Hepatocyte (in vitro differentiated cells): ENCODE measurements around the gene NECTIN3. TPM values are rescaled to one million over a fixed set of nuclear protein-coding genes. Genes with fewer than 3 reads are reported as not detected.

Experiments used
- DNase-seq: peaks from one replicate; pipeline ENCODE4 v3.0.0-alpha.2; 2016; ENCODE audit warnings: low spot score
- H2AFZ ChIP-seq: fragments of 200-600 bp; sonication (generic); 2 replicates; pipeline ENCODE4 v1.6.0; 2016; ENCODE audit warnings: antibody characterized with exemption, mild to moderate bottlenecking
- H3K27ac ChIP-seq: fragments of 200-600 bp; sonication (generic); 2 replicates; pipeline ENCODE4 v1.5.1; 2016; ENCODE audit warnings: mild to moderate bottlenecking
- H3K27me3 ChIP-seq: fragments of 200-600 bp; sonication (generic); 2 replicates; pipeline ENCODE4 v1.6.1; 2016
- H3K36me3 ChIP-seq: fragments of 200-600 bp; sonication (generic); replicated peaks from 2 replicates; pipeline ENCODE4 v1.5.1; 2016; ENCODE audit warnings: low read depth; ENCODE audit not compliant: insufficient read depth
- H3K4me1 ChIP-seq: fragments of 200-600 bp; sonication (generic); 2 replicates; pipeline ENCODE4 v1.5.1; 2016; ENCODE audit warnings: mild to moderate bottlenecking, moderate library complexity; ENCODE audit not compliant: insufficient read depth
- H3K4me2 ChIP-seq: fragments of 200-600 bp; sonication (generic); 2 replicates; pipeline ENCODE4 v1.6.0; 2016
- H3K4me3 ChIP-seq: fragments of 200-600 bp; sonication (generic); 2 replicates; pipeline ENCODE4 v1.5.1; 2016; ENCODE audit warnings: mild to moderate bottlenecking
- H3K79me2 ChIP-seq: fragments of 200-600 bp; sonication (generic); 2 replicates; pipeline ENCODE4 v1.6.0; 2017; ENCODE audit warnings: mild to moderate bottlenecking
- H3K9me2 ChIP-seq: fragments of 200-600 bp; sonication (generic); replicated peaks from 2 replicates; pipeline ENCODE4 v1.6.0; 2017; ENCODE audit warnings: mild to moderate bottlenecking; ENCODE audit not compliant: insufficient read depth
- H3K9me3 ChIP-seq: fragments of 200-600 bp; sonication (generic); 2 replicates; pipeline ENCODE4 v1.5.1; 2016; ENCODE audit warnings: low read depth, mild to moderate bottlenecking
- H4K20me1 ChIP-seq: fragments of 200-600 bp; sonication (generic); 2 replicates; pipeline ENCODE4 v1.6.0; 2016; ENCODE audit warnings: mild to moderate bottlenecking; ENCODE audit not compliant: insufficient read depth, poor library complexity, severe bottlenecking
- EZH2 ChIP-seq: fragments of 200-600 bp; sonication (generic); IDR thresholded peaks from 2 replicates; pipeline ENCODE4 v1.6.1; 2016; ENCODE audit warnings: antibody characterized with exemption, mild to moderate bottlenecking, borderline replicate concordance
- EZH2phosphoT487 ChIP-seq: fragments of 200-600 bp; sonication (generic); IDR thresholded peaks from one replicate; pipeline ENCODE4 v1.6.1; 2018; ENCODE audit warnings: antibody characterized with exemption, mild to moderate bottlenecking, low read depth, moderate library complexity; ENCODE audit not compliant: unreplicated experiment, severe bottlenecking
- WGBS: methylation state at CpG from one replicate; pipeline ENCODE4 v1.1.6; 2016; ENCODE audit warnings: low lambda C conversion rate; ENCODE audit errors: missing lambda C conversion rate; 5-methylcytosine and 5-hydroxymethylcytosine counted together
- polyA plus RNA-seq: library from polyadenylated mRNA; unstranded; fragments of >200 nt; fragmentation: Nextera tagmentation; extraction: Ambion mirVana; gene quantifications from 2 replicates; pipeline ENCODE4 v1.2.1, GENCODE V29; 2016
- total RNA-seq: library from RNA; depleted of rRNA; stranded (reverse); fragments of >200 nt; gene quantifications from 2 replicates; pipeline ENCODE4 v1.2.3, GENCODE V29; 2014
- TF ChIP-seq, protein P1 (sequence below): fragments of 200-600 bp; sonication (generic); IDR thresholded peaks from 2 replicates; pipeline ENCODE4 v1.5.1; 2016; ENCODE audit warnings: antibody characterized with exemption, mild to moderate bottlenecking; ENCODE audit not compliant: poor library complexity

NECTIN3 gene
- total and polyA plus RNA-seq, 2 experiments from 2014 or later = 18.9 to 88.6 TPM

- Histone ChIP-seq H3K9me2 (no peaks in the 10 kb centered on the region), H3K4me3 (no peak overlapping the region), H3K27ac (no peak overlapping the region), H3K4me1 (no peaks in the 10 kb centered on the region), H4K20me1 (peaks cover 4% of the 10 kb centered on the region), H2AFZ (no peak overlapping the region), H3K9me3 (no peaks in the 10 kb centered on the region), H3K79me2 (peaks cover 100% of the 10 kb centered on the region), H3K36me3 (no peaks in the 10 kb centered on the region), H3K27me3 (no peaks in the 10 kb centered on the region), H3K4me2 (no peak overlapping the region)
- WGBS = 94% methylated on average over 10 of the region's 10 CpGs
- TF ChIP-seq EZH2 (no peak), EZH2phosphoT487 (no peak)
- TF ChIP-seq, protein P1, sequence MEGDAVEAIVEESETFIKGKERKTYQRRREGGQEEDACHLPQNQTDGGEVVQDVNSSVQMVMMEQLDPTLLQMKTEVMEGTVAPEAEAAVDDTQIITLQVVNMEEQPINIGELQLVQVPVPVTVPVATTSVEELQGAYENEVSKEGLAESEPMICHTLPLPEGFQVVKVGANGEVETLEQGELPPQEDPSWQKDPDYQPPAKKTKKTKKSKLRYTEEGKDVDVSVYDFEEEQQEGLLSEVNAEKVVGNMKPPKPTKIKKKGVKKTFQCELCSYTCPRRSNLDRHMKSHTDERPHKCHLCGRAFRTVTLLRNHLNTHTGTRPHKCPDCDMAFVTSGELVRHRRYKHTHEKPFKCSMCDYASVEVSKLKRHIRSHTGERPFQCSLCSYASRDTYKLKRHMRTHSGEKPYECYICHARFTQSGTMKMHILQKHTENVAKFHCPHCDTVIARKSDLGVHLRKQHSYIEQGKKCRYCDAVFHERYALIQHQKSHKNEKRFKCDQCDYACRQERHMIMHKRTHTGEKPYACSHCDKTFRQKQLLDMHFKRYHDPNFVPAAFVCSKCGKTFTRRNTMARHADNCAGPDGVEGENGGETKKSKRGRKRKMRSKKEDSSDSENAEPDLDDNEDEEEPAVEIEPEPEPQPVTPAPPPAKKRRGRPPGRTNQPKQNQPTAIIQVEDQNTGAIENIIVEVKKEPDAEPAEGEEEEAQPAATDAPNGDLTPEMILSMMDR = no peak
- no peak for DNase-seq
Measured at GRCh38 chr3:111096487-111097209, 25.0 kb downstream of the NECTIN3 start.

DNA sequence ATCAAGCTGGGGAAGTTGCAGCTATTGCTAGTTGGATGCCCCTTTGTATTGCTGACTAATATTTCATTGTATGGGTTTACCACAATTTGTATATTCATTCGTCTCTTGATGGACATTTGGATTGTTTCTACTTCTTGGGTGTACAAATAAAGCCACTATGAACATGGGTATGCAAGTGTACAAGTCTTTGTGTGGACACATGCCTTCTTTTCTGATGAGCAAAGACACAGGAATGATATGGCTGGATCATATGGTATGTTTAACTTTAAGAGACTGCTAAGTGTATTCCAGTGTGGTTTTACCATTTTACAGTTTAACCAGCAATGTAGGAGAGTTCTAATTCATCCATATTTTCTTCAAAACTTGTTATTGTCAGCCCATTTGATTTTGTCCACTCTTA, 32.2 kb downstream of the NECTIN3 start:
- Histone ChIP-seq H3K4me1 (peaks cover 7% of the 10 kb centered on the region), H3K4me3 (no peak overlapping the region), H3K9me3 (no peaks in the 10 kb centered on the region), H3K36me3 (no peaks in the 10 kb centered on the region), H4K20me1 (peaks cover 16% of the 10 kb centered on the region), H3K9me2 (no peaks in the 10 kb centered on the region), H3K79me2 (peaks cover 100% of the 10 kb centered on the region), H2AFZ (no peak overlapping the region), H3K27me3 (no peaks in the 10 kb centered on the region), H3K4me2 (no peak overlapping the region), H3K27ac (no peak overlapping the region)
- no peak for DNase-seq
- no peak for TF ChIP-seq EZH2phosphoT487
- no peak for TF ChIP-seq EZH2
- TF ChIP-seq, protein P1 = no peak
- WGBS = 100% methylated on average over 1 of the region's 1 CpG

- Histone ChIP-seq H3K9me3 (no peaks in the 10 kb centered on the region), H2AFZ (no peak overlapping the region), H4K20me1 (peaks cover 20% of the 10 kb centered on the region), H3K4me1 (peaks cover 7% of the 10 kb centered on the region), H3K9me2 (no peaks in the 10 kb centered on the region), H3K79me2 (peaks cover 100% of the 10 kb centered on the region), H3K36me3 (no peaks in the 10 kb centered on the region), H3K4me3 (no peak overlapping the region), H3K27ac (no peak overlapping the region), H3K27me3 (no peaks in the 10 kb centered on the region), H3K4me2 (no peak overlapping the region)
- DNase-seq = no peak
- TF ChIP-seq, protein P1 = no peak
- no peak for TF ChIP-seq EZH2
- TF ChIP-seq EZH2phosphoT487 = no peak
- WGBS = 72% methylated on average over 3 of the region's 3 CpGs
Measured at GRCh38 chr3:111106993-111107661, 35.5 kb downstream of the NECTIN3 start.
